Measurements from ENCODE around the gene MPPED1. TPM values are rescaled to one million over a fixed set of nuclear protein-coding genes. Genes with fewer than 3 reads are reported as not detected.

MPPED1 gene
- polyA plus RNA-seq, 1 experiment = not detected

DNA sequence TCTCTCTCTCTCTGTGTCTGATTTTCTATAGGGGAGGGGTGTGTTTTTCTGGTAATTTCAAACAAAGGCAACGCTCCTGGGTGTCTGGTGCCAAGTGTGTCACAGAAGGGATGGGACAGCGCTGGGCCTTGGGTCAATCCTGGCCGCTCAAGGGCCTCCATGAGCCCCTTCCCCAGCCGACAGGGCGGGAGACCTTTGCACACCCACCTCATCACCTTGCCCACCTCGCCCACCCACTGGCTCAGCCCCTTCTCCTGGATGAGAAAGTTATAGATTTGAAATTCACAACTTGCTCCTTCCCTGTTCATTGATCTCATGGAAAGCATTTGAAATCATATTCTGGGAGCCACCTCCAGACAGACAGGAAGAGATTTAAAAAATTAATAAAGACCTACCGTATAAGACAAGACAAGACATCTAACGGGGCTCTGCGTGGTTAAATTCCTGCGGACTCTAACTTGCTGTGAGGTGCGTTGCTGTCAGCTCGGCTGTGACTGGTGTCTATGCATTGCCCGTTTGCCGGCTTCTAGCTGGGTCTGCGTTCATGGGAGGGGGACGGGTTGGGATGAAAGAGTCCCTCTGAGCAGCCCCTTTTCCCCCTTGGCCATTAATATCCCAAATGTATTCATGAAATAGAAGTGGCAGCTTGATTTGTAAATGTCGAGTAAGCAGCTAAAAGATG is 27.0 kb downstream of the MPPED1 start:
- CTCF ChIA-PET = no interaction called here
- POLR2A ChIA-PET = no interaction called here
- DNase-seq (ENCODE audit: low read depth, low spot score) = no peak
- Histone ChIP-seq H3K4me3 (ENCODE audit: low read depth, low read length) (no peak overlapping the region), H3K27me3 (ENCODE audit: control insufficient read depth, insufficient read depth, low read length) (peaks cover 8% of the 10 kb centered on the region), H3K27ac (ENCODE audit: low read depth, low read length) (no peak overlapping the region), H3K9me3 (ENCODE audit: control insufficient read depth, insufficient read depth, low read length) (no peaks in the 10 kb centered on the region; the same call in 1 of the 2 replicates)
- TF ChIP-seq, protein P1, sequence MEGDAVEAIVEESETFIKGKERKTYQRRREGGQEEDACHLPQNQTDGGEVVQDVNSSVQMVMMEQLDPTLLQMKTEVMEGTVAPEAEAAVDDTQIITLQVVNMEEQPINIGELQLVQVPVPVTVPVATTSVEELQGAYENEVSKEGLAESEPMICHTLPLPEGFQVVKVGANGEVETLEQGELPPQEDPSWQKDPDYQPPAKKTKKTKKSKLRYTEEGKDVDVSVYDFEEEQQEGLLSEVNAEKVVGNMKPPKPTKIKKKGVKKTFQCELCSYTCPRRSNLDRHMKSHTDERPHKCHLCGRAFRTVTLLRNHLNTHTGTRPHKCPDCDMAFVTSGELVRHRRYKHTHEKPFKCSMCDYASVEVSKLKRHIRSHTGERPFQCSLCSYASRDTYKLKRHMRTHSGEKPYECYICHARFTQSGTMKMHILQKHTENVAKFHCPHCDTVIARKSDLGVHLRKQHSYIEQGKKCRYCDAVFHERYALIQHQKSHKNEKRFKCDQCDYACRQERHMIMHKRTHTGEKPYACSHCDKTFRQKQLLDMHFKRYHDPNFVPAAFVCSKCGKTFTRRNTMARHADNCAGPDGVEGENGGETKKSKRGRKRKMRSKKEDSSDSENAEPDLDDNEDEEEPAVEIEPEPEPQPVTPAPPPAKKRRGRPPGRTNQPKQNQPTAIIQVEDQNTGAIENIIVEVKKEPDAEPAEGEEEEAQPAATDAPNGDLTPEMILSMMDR (IDR thresholded peaks at IDR 0.05; ENCODE audit: low read depth, low read length) = no peak

DNA sequence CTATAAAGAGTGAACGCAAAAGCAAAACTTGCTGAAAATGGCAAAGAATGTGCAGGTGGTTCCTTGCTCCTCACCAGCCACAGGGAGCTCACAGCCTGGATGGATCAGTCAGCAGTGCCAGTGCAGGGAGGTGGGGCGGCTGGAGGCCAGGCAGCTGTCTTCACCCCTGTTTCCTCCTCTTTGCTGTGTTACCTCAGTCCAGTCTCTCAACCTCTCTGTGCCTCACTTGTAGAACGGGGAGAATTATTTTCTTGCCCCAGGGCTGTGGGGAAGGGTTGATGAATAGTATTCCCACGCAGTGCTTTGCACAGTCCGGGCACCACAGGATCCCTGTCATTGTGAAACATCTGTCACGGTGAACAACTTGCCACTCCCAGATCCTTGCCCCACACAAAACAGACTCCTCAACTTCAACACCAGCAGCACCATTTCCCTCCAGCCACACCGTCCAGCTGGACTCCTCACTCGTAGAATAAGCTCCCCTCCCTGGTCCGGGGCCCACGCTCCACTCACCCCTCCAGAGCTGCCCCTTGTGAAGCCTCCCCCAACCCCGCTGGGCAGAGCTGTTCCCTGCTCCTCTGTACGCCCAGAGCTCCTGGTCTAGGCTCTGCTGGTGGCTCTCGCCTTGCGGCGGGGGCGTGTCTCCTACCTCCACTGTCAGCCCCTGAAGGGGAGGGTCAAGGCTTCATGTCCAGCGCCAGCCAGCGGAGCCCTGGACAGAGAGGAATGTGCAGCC is 27.7 kb downstream of the MPPED1 start:
- no peak overlapping the region for H3K27ac ChIP-seq (ENCODE audit: low read depth, low read length)
- ChIA-PET CTCF (no interaction called here), POLR2A (no interaction called here)
- H3K9me3 ChIP-seq (ENCODE audit: control insufficient read depth, insufficient read depth, low read length) = no peaks in the 10 kb centered on the region; the same call in 1 of the 2 replicates
- TF ChIP-seq, protein P1 (IDR thresholded peaks at IDR 0.05; ENCODE audit: low read depth, low read length) = no peak
- H3K4me3 ChIP-seq (ENCODE audit: low read depth, low read length) = no peak overlapping the region
- peaks cover 8% of the 10 kb centered on the region for H3K27me3 ChIP-seq (ENCODE audit: control insufficient read depth, insufficient read depth, low read length)
- no peak for DNase-seq (ENCODE audit: low read depth, low spot score)

DNA sequence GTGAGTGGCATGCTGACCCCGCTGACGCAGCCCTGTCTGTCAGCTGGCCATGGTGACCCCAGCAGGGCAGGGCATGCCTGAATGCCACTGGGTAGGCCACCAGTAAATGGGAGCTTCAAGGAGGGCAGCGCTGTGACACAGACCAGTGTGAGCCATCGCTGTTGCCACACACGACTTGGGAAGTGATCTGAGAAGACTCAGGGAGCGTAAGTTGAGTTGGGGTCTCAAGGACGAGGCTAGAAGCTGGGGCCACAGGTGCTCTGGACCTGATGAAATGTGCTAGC is 28.2 kb downstream of the MPPED1 start:
- Histone ChIP-seq H3K27me3 (ENCODE audit: control insufficient read depth, insufficient read depth, low read length) (peaks cover 8% of the 10 kb centered on the region), H3K27ac (ENCODE audit: low read depth, low read length) (no peak overlapping the region), H3K9me3 (ENCODE audit: control insufficient read depth, insufficient read depth, low read length) (no peaks in the 10 kb centered on the region; the same call in 1 of the 2 replicates), H3K4me3 (ENCODE audit: low read depth, low read length) (no peak overlapping the region)
- no peak for DNase-seq (ENCODE audit: low read depth, low spot score)
- TF ChIP-seq, protein P1 (IDR thresholded peaks at IDR 0.05; ENCODE audit: low read depth, low read length) = no peak
- POLR2A ChIA-PET = no interaction called here
- CTCF ChIA-PET = no interaction called here

DNA sequence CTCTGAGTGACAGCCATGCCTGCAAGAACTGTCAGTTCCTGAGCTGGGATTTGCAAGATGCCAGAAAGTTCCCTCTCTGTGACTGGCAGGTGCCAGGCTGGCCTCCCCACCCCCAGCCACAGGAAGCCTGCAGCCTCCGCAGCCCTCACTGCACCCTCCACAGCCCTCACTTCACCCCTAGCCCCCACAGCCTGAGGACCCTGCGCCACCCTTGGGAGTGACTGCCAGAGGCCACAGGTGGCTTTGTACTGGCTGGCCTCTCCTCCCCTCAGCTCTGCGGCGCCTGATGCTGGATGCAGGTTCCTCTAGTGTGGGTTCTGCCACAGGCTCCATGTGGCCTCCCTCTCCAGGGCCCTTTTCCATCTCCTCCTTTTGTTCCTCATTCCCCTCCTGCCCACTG is 28.7 kb downstream of the MPPED1 start:
- Histone ChIP-seq H3K27me3 (ENCODE audit: control insufficient read depth, insufficient read depth, low read length) (peaks cover 8% of the 10 kb centered on the region), H3K27ac (ENCODE audit: low read depth, low read length) (no peak overlapping the region), H3K9me3 (ENCODE audit: control insufficient read depth, insufficient read depth, low read length) (no peaks in the 10 kb centered on the region), H3K4me3 (ENCODE audit: low read depth, low read length) (no peak overlapping the region)
- CTCF ChIA-PET = no interaction called here
- no peak for DNase-seq (ENCODE audit: low read depth, low spot score)
- TF ChIP-seq, protein P1 (IDR thresholded peaks at IDR 0.05; ENCODE audit: low read depth, low read length) = no peak
- POLR2A ChIA-PET = no interaction called here

DNA sequence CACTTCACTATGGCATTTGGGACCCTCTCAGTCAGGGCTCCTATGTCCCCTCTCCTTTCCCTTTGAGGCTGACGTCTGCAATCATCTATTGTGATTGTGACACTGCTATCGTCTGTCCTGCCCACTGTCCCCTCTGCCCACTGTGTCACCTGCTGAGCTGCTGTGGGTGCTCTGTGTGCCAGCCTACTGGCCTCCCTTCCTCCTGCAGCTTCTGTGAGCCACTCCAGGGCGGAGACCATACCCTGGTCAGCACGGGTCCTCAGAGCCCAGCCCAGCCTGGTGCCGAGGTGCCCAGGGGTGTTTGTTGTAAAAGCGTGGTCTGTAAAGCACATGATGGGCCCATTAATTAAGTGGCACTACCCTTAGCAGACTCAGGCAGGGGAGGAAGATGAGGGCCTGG is 29.4 kb downstream of the MPPED1 start:
- Histone ChIP-seq H3K4me3 (ENCODE audit: low read depth, low read length) (no peak overlapping the region), H3K27me3 (ENCODE audit: control insufficient read depth, insufficient read depth, low read length) (peaks cover 5% of the 10 kb centered on the region), H3K9me3 (ENCODE audit: control insufficient read depth, insufficient read depth, low read length) (no peaks in the 10 kb centered on the region), H3K27ac (ENCODE audit: low read depth, low read length) (no peak overlapping the region)
- ChIA-PET CTCF (no interaction called here), POLR2A (no interaction called here)
- TF ChIP-seq, protein P1 (IDR thresholded peaks at IDR 0.05; ENCODE audit: low read depth, low read length) = no peak
- no peak for DNase-seq (ENCODE audit: low read depth, low spot score)

Measured in AG04450 (cell line).